HG03025 (cell line): ENCODE data around the gene FAM53B.
"Not testable (repeated sequence)": the region's sequence is repeated elsewhere in the genome, so short reads cannot be mapped to it uniquely, and the experiment has no call there.

ENCODE experiments used
- ATAC-seq: cut with Tn5 transposase; IDR thresholded peaks from one replicate; pipeline ENCODE4 v1.9.1; 2021; ENCODE audit warnings: mild to moderate bottlenecking, moderate library complexity; ENCODE audit not compliant: unreplicated experiment, low FRiP score

Gene FAM53B

GRCh38 chr10:124619802-124620490 lies 124.2 kb downstream of the FAM53B start:
- peak; percentile 66 for ATAC-seq

- no peak for ATAC-seq
Observed at GRCh38 chr10:124619195-124619594, 125.0 kb downstream of the FAM53B start.

- ATAC-seq, result no peak
Observed at GRCh38 chr10:124618470-124619073, 125.6 kb downstream of the FAM53B start.

- no peak for ATAC-seq
Observed at GRCh38 chr10:124616836-124617130, 127.4 kb downstream of the FAM53B start.

GRCh38 chr10:124616040-124616835 lies 127.9 kb downstream of the FAM53B start:
- ATAC-seq, result no peak

- ATAC-seq, result no peak
Observed at GRCh38 chr10:124615259-124615658, 128.9 kb downstream of the FAM53B start.

- ATAC-seq, result peak; percentile 38
Observed at GRCh38 chr10:124614003-124614659, 130.0 kb downstream of the FAM53B start.

- ATAC-seq, result no peak
Observed at GRCh38 chr10:124612611-124613498, 131.3 kb downstream of the FAM53B start.

GRCh38 chr10:124611738-124612137 lies 132.4 kb downstream of the FAM53B start:
- ATAC-seq, result no peak

- ATAC-seq, result not testable (repeated sequence)
Observed at GRCh38 chr10:124610851-124611250, 133.3 kb downstream of the FAM53B start.

- ATAC-seq, result not testable (repeated sequence)
Observed at GRCh38 chr10:124610186-124610585, 134.0 kb downstream of the FAM53B start.

- ATAC-seq, result no peak
Observed at GRCh38 chr10:124609698-124610097, 134.5 kb downstream of the FAM53B start.

GRCh38 chr10:124608093-124608721 lies 136.0 kb downstream of the FAM53B start:
- no peak for ATAC-seq

- ATAC-seq, result no peak
Observed at GRCh38 chr10:124607693-124608092, 136.5 kb downstream of the FAM53B start.

- ATAC-seq, result no peak
Observed at GRCh38 chr10:124606822-124607221, 137.4 kb downstream of the FAM53B start.

- ATAC-seq, result no peak
Observed at GRCh38 chr10:124605856-124606812, 138.0 kb downstream of the FAM53B start.

- ATAC-seq, result no peak
Observed at GRCh38 chr10:124605481-124605855, 138.7 kb downstream of the FAM53B start.

GRCh38 chr10:124605001-124605370 lies 139.2 kb downstream of the FAM53B start:
- no peak for ATAC-seq
